ENCODE data around the gene RABL6.

DNA sequence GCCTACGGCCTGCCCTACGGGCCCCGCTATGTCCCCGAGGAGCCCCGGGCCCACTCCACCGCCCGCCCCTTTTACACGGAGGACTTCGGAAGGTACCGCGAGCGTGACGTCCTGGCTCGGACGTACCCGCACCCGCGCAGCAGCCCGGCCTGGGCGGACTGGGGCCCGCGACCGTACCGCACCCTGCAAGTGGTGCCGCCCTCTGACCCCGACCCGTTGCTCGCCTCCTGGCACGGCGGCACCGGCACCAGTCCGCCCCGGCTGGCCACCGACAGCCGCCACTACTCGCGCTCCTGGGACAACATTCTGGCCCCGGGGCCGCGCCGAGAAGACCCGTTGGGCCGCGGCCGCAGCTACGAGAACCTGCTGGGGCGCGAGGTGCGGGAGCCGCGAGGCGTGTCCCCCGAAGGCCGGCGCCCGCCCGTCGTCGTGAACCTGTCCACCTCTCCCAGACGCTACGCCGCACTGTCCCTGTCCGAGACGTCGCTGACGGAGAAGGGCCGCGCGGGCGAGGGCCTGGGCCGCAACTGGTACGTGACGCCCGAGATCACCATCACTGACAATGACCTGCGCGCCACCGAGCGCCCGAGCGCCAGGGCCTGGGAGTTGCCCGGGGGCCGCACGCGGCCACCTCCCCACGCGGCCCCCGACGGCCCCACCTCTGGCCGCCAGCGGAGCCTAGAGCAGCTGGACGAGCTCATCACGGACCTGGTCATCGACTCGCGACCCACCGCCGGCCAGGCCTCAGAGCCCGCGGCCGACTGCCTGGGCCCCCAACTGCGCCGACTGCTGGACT is 37.9 kb downstream of the RABL6 start:
- TF ChIP-seq TAF1 (IDR thresholded peaks at IDR 0.05; ENCODE audit: borderline replicate concordance, insufficient read depth, low read length) (no peak), POLR2AphosphoS5 (IDR thresholded peaks at IDR 0.05; ENCODE audit: low read depth, low read length) (no peak), SIN3A (IDR thresholded peaks at IDR 0.05; ENCODE audit: borderline replicate concordance, insufficient read depth, low read length) (no peak)
- TF ChIP-seq, protein P1, sequence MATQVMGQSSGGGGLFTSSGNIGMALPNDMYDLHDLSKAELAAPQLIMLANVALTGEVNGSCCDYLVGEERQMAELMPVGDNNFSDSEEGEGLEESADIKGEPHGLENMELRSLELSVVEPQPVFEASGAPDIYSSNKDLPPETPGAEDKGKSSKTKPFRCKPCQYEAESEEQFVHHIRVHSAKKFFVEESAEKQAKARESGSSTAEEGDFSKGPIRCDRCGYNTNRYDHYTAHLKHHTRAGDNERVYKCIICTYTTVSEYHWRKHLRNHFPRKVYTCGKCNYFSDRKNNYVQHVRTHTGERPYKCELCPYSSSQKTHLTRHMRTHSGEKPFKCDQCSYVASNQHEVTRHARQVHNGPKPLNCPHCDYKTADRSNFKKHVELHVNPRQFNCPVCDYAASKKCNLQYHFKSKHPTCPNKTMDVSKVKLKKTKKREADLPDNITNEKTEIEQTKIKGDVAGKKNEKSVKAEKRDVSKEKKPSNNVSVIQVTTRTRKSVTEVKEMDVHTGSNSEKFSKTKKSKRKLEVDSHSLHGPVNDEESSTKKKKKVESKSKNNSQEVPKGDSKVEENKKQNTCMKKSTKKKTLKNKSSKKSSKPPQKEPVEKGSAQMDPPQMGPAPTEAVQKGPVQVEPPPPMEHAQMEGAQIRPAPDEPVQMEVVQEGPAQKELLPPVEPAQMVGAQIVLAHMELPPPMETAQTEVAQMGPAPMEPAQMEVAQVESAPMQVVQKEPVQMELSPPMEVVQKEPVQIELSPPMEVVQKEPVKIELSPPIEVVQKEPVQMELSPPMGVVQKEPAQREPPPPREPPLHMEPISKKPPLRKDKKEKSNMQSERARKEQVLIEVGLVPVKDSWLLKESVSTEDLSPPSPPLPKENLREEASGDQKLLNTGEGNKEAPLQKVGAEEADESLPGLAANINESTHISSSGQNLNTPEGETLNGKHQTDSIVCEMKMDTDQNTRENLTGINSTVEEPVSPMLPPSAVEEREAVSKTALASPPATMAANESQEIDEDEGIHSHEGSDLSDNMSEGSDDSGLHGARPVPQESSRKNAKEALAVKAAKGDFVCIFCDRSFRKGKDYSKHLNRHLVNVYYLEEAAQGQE (IDR thresholded peaks at IDR 0.05; ENCODE audit: insufficient read depth in 1 of 2, low read depth in 2 of 2, low read length in 2 of 2): no peak

All from PFSK-1 (cell line).